Lung (tissue), 12 donors: ENCODE results near the gene STEAP3. TPM values are rescaled to one million over a fixed set of nuclear protein-coding genes. Genes with fewer than 3 reads are reported as not detected.

ENCODE experiments used
- ATAC-seq: fragments of 200-7000 bp; cut with Tn5 transposase; one replicate; pipeline ENCODE4 v1.9.1; 2020; ENCODE audit warnings: moderate number of reproducible peaks; ENCODE audit not compliant: insufficient read depth, low FRiP score
- DNase-seq, 3 donors: peaks; one replicate each; pipeline ENCODE4 v3.0.0-alpha.2; 2013 to 2017
- H3K27ac ChIP-seq, 2 donors: one replicate each; pipeline ENCODE4 v1.5.1; 2013; ENCODE audit warnings: mild to moderate bottlenecking in 2 of 2, moderate library complexity in 2 of 2, control low read depth in 1 of 2, inconsistent platforms in 1 of 2, low read depth in 1 of 2, low read length in 1 of 2
- H3K27me3 ChIP-seq, 3 donors: one replicate each; pipeline ENCODE4 v1.5.1; 2013; ENCODE audit warnings: low read length in 2 of 3; ENCODE audit not compliant: control insufficient read depth in 3 of 3, insufficient read depth in 3 of 3
- H3K36me3 ChIP-seq, 4 donors: one replicate each; pipeline ENCODE4 v1.5.1; 2013; ENCODE audit warnings: low read length in 4 of 4, mild to moderate bottlenecking in 1 of 4, moderate library complexity in 1 of 4; ENCODE audit not compliant: control insufficient read depth in 4 of 4, insufficient read depth in 4 of 4
- H3K4me1 ChIP-seq, 5 donors: one replicate each; pipeline ENCODE4 v1.5.1; 2013; ENCODE audit warnings: low read length in 5 of 5, mild to moderate bottlenecking in 2 of 5, moderate library complexity in 1 of 5; ENCODE audit not compliant: control insufficient read depth in 5 of 5, insufficient read depth in 5 of 5
- H3K4me3 ChIP-seq: one replicate; pipeline ENCODE4 v1.5.1; 2013; ENCODE audit warnings: mild to moderate bottlenecking, control low read depth, moderate library complexity
- H3K9ac ChIP-seq, 2 donors: one replicate each; pipeline ENCODE4 v1.5.1; 2013; ENCODE audit warnings: low read length in 2 of 2, control low read depth in 1 of 2; ENCODE audit not compliant: insufficient read depth in 1 of 2
- H3K9me3 ChIP-seq, 4 donors: one replicate each; pipeline ENCODE4 v1.5.1; 2013; ENCODE audit warnings: low read length in 3 of 4, mild to moderate bottlenecking in 1 of 4, moderate library complexity in 1 of 4; ENCODE audit not compliant: control insufficient read depth in 4 of 4, insufficient read depth in 3 of 4
- CTCF ChIP-seq: IDR thresholded peaks from 2 replicates; pipeline ENCODE4 v1.5.1; 2012; ENCODE audit warnings: mild to moderate bottlenecking; ENCODE audit errors: control extremely low read depth, extremely low read depth
- WGBS, 2 donors: extraction: QIAGEN DNeasy Blood & Tissue Kit; methylation state at CpG; one replicate each; pipeline ENCODE4 v1.1.7; 2013; 5-methylcytosine and 5-hydroxymethylcytosine counted together
- polyA plus RNA-seq, 2 donors: library from polyadenylated mRNA; stranded (reverse); fragments of 200-250 nt; gene quantifications; one replicate each; pipeline ENCODE4 v1.2.1, GENCODE V29; 2013
- total RNA-seq, 2 donors: library from RNA; depleted of rRNA in 1 of 2; stranded (reverse); fragments of >200 nt in 1 of 2; gene quantifications; one replicate each; pipeline ENCODE4 v1.2.1, GENCODE V29; 2014 to 2021
- donor health status: control.
- donor health status: control.
- donor health status: Bipolar disorder and iron deficiency.
- donor health status: healthy.
- donor health status: DM: yes; HTN: yes; CAD: no.

STEAP3 gene
- total and polyA plus RNA-seq, 4 donors, result 4.3 to 47.8 (median 20.1) TPM

- H3K27ac ChIP-seq, result no peak overlapping the region
- DNase-seq (peak in 2 of 3 donors; percentile 29 to 67), ATAC-seq (no peak)
- 69 to 74% methylated on average over 11 of the region's 11 CpGs for WGBS, 2 donors
- H3K4me1 ChIP-seq, result peaks cover 0 to 13% (median 1%) of the 10 kb centered on the region in 5 donors
- H3K36me3 ChIP-seq, result no peaks in the 10 kb centered on the region
- H3K9me3 ChIP-seq, result no peaks in the 10 kb centered on the region
- no peak overlapping the region for H3K4me3 ChIP-seq
- peaks cover 0 to 2% (median 0%) of the 10 kb centered on the region in 3 donors for H3K27me3 ChIP-seq
- no peak overlapping the region for H3K9ac ChIP-seq
- TF ChIP-seq CTCF, result no peak
These were observed 65.5 kb downstream of the STEAP3 start for GRCh38 chr2:119289093-119289492.

GRCh38 chr2:119289642-119290041 lies 66.0 kb downstream of the STEAP3 start:
- Histone ChIP-seq H3K4me3 (no peak overlapping the region), H3K27ac (no peak overlapping the region), H3K36me3 (peaks cover 0 to 3% (median 0%) of the 10 kb centered on the region in 4 donors), H3K4me1 (peaks cover 0 to 13% (median 1%) of the 10 kb centered on the region in 5 donors), H3K9ac (no peak overlapping the region), H3K27me3 (peaks cover 0 to 2% (median 0%) of the 10 kb centered on the region in 3 donors), H3K9me3 (no peaks in the 10 kb centered on the region)
- DNase-seq (no peak), ATAC-seq (no peak)
- TF ChIP-seq CTCF, result no peak
- 76 to 85% methylated on average over 6 of the region's 6 CpGs for WGBS, 2 donors

- DNase-seq, result peak; percentile 32 to 84 (median 59)
- 75 to 87% methylated on average over 15 of the region's 15 CpGs for WGBS, 2 donors
- Histone ChIP-seq H3K9ac (no peak overlapping the region), H3K4me1 (peaks cover 0 to 13% (median 1%) of the 10 kb centered on the region in 5 donors), H3K4me3 (no peak overlapping the region), H3K36me3 (peaks cover 0 to 4% (median 0%) of the 10 kb centered on the region in 4 donors), H3K27ac (no peak overlapping the region), H3K9me3 (no peaks in the 10 kb centered on the region), H3K27me3 (peaks cover 0 to 2% (median 0%) of the 10 kb centered on the region in 3 donors)
- ATAC-seq, result peak; percentile 90
- no peak for TF ChIP-seq CTCF
These were observed 67.4 kb downstream of the STEAP3 start for GRCh38 chr2:119290859-119291587.
